Stimulated activated CD8-positive, alpha-beta memory T cell treated with anti-CD3 and anti-CD28 coated beads, Interleukin-4, amount 100 ng/mL, for 48 hours (primary cell): ENCODE data around the gene VSIG4.

Source experiments
- DNase-seq: peaks from one replicate; pipeline ENCODE4 v3.0.0-alpha.2; 2020

VSIG4 gene

DNA sequence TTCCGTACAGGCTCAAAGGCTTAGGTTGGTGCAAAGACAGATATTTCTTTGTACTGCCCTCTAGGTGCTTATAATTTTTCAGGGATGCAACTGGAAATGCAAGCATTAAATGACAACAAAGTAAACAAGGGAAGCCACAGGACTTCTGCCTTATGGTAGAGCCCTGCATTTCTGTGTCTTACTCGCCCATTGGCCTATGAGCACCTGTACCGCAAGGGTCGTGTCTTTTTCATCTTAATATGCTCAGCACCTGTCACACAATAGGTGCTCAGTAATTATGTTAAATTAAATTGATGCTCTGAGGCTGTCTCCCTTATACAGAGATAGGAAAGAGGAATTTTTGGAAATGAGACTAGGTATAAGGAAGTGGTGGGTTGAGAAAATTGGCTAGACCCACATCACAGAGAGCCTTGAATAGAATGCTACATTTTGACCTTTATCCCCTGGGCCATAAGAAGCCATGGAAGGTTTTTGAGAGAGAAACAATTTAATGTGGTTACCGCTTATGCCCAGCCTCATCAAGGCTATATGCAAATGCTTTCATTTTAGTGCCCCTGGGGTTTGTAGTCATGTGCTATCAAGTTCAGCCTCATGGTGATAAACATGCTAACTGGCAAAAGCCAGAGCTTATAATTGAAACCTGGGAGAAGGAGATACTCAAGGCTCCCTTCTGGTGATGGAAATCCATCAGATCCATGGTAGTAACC is 16.3 kb downstream of the VSIG4 start:
- DNase-seq: no peak

DNA sequence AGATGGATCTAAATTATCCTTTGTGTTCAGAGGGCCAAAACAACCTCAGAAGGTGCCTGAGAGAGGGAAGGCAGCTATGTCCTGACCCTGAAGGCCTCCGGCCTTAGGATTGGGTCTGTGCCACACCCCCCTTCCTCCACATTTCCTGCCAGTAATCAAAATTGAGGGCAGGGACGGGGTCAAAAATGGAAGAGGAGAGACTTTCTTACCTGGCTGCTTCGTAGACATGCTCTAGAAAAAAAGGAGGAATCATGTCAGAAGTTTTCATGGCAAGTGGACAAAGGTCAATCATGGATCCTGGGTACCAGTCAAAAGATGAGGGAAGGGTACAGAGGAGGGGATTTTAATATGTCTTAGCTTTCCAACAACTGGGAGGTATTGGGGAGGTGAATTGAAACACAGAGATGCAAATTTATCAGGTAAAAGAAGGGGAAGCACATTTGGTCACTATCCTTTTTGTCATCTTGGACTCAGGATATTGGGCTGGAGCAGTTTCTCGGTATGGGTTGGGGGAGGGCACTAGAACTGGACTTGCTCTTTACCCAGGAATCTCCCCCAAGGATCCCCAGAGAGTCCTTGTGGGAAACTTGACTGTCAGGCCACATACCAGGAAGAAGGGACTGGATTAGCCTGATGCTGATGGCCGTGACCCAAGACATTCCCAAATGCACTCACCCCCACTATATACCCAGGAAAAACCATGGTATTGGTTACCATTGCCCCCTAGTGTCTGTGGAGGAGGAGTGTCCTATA is 17.1 kb downstream of the VSIG4 start:
- DNase-seq: no peak

GRCh38 chrX:66021765-66022631 is 17.9 kb downstream of the VSIG4 start:
- DNase-seq: no peak

DNA sequence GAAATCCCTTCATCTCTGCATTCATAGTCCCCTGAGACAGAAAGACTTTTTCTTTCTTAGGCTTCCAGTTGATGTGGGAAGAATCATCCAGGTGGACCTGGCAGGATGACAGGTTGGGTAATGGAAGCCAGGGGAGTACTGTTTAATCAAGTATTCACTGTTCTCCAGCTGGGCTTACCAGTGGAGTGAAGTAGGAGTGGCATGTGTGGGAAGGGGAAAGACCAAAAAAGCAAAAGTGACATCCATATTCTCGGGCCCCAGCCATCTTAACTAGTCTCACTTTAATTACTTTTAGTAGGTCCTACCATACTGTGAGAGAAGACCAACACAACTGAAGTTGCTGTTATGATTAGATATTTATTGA is 18.5 kb downstream of the VSIG4 start:
- no peak for DNase-seq

DNA sequence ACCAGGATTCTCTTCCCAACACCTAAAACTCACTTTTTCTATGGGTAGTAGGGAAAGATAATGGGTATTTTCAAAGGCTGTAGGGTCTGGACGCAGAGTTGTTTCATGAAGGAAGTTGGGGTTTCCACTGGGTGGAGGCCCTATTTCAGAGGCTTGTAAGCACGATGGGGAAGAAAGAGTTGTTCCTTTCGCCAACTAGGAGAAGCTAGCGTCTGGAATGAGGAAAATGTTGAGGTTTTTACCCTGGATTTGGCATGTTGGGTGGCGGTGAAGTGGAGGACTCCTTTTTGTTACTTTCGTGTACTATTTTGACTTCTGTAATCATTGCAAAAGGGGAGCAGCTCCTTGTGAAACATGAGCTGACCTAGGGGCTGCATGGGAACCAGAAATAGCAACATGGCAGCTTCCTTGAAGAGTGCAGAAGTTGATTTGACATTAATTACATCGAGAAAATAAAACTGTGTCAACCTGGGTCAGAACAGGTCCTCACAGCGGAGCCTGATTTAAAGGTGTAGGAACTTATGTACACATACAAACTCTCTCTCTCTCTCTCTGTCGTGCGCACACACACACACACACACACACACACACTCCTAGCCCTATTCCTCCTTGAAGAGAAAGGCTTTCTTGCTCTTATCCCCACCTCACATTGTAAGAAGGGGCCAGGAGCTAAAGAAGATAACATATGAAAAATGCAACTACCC is 19.1 kb downstream of the VSIG4 start:
- DNase-seq: no peak

- no peak for DNase-seq
Observed at GRCh38 chrX:66019974-66020373, 19.9 kb downstream of the VSIG4 start.

GRCh38 chrX:66019310-66019652 is 20.6 kb downstream of the VSIG4 start:
- no peak for DNase-seq

GRCh38 chrX:66018585-66019309 is 21.1 kb downstream of the VSIG4 start:
- no peak for DNase-seq

- DNase-seq: no peak
Observed at GRCh38 chrX:66017659-66018170, 22.2 kb downstream of the VSIG4 start.

- DNase-seq: no peak
Observed at GRCh38 chrX:66016905-66017658, 22.8 kb downstream of the VSIG4 start.

- DNase-seq: no peak
Observed at GRCh38 chrX:66015900-66016689, 23.8 kb downstream of the VSIG4 start.

- DNase-seq: no peak
Observed at GRCh38 chrX:66015152-66015831, 24.6 kb downstream of the VSIG4 start.

DNA sequence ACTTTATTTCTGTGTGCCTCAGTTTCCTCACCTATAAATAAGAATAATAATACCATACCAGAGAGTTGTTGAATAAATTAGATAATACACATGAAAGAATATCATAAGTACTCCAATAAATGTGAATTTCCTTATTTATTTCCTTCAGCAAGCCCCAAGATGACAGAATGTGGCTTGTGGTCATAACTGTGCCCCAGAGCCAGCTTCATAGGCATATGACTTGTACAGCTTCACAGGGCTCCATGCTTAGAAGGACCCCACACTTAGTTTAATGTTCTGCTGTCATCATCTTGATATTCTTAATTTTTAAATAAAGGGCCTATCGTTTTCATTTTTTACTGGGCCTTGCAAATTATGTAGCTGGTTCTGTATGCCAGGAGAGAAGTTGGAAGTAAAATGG is 25.3 kb downstream of the VSIG4 start:
- no peak for DNase-seq

DNA sequence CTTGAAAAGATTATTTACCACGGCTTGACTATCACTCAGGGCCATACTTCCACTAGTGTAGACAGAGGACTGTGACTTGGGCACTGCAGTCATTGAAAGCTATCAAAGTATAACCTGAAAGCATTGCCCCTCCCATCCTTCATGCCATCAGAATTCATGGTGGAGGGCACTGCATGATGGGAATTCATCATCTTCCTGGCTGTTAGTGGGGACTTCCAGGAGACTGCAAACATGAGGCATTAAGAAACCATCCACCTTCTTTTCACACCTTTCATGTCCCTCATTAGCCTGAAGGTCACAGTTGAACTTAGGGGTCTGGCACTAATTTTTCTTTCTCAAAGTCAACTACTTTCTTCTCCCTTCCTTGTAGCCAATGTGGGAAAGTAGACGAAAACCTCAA is 25.8 kb downstream of the VSIG4 start:
- DNase-seq: no peak

- no peak for DNase-seq
Observed at GRCh38 chrX:66013194-66013816, 26.6 kb downstream of the VSIG4 start.

DNA sequence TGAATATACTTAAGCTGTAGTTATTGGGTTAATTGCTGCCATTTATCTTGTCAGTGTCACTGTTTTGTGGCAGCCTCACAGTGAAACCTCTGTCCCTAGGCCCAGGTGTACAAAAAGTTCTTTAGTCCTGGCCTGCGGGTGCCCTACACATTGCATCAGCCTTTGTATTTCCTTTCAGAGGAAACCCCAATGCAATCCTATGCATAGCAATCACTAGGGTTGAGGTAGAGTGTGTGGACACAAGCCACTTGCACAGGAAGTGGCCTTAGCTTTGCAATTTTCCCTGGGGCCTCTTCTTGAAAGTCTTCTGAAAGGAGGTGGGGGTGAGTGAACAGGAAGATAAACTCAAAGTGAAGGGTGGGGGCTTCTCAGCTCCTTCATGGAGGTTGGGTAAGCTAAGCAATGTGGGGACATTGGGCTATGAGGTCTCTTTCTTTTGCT is 27.8 kb downstream of the VSIG4 start:
- no peak for DNase-seq

- no peak for DNase-seq
Observed at GRCh38 chrX:66009231-66009845, 30.5 kb downstream of the VSIG4 start.

- DNase-seq: no peak
Observed at GRCh38 chrX:66008328-66008970, 31.4 kb downstream of the VSIG4 start.
